WTC11 (cell line): ENCODE data around the gene UBR4. TPM values are rescaled to one million over a fixed set of nuclear protein-coding genes. Genes with fewer than 3 reads are reported as not detected.

ENCODE experiments used
- ATAC-seq: fragments of 200-7000 bp; cut with Tn5 transposase; 2 replicates; pipeline ENCODE4 v1.10.0; 2021; ENCODE audit warnings: mild to moderate bottlenecking, moderate library complexity
- CTCF ChIA-PET: fragments of 300-600 bp; sonication (Branson Sonifier 250); formaldehyde crosslinking; loops from one replicate; lab custom pipeline; 2021; ENCODE audit warnings: antibody characterized with exemption; lab: Charles Lee
- POLR2A ChIA-PET: fragments of 350-600 bp; sonication (Branson Sonifier 250); formaldehyde crosslinking; loops from one replicate; lab custom pipeline; 2021; ENCODE audit warnings: antibody characterized with exemption; lab: Charles Lee
- DNase-seq: peaks from one replicate; pipeline ENCODE4 v3.0.0; 2021; ENCODE audit warnings: low spot score
- H3K27ac Mint-ChIP-seq: 2 replicates; pipeline ENCODE4 v1.8.0; 2021; ENCODE audit warnings: mixed read lengths
- H3K27me3 Mint-ChIP-seq: 2 replicates; pipeline ENCODE4 v1.8.0; 2021; ENCODE audit warnings: low read depth, mild to moderate bottlenecking, moderate library complexity, mixed read lengths
- H3K36me3 Mint-ChIP-seq: 2 replicates; pipeline ENCODE4 v1.8.0; 2021; ENCODE audit warnings: mixed read lengths
- H3K4me1 Mint-ChIP-seq: 2 replicates; pipeline ENCODE4 v1.8.0; 2022; ENCODE audit warnings: mixed read lengths
- H3K4me3 Mint-ChIP-seq: 2 replicates; pipeline ENCODE4 v1.8.0; 2021; ENCODE audit warnings: mild to moderate bottlenecking, moderate library complexity, mixed read lengths
- H3K9me3 Mint-ChIP-seq: 2 replicates; pipeline ENCODE4 v1.8.0; 2021; ENCODE audit warnings: mixed read lengths
- ATF6 ChIP-seq: sonication (generic); formaldehyde crosslinking; IDR thresholded peaks from 2 replicates; pipeline ENCODE4 v1.8.1; 2023; ENCODE audit warnings: mild to moderate bottlenecking, missing genetic modification reagents
- FOXJ3 ChIP-seq: sonication (generic); formaldehyde crosslinking; IDR thresholded peaks from 2 replicates; pipeline ENCODE4 v1.9.0; 2021; ENCODE audit warnings: missing genetic modification reagents, mild to moderate bottlenecking, borderline replicate concordance
- FOXK1 ChIP-seq: sonication (generic); formaldehyde crosslinking; IDR thresholded peaks from 2 replicates; pipeline ENCODE4 v1.8.0; 2022; ENCODE audit warnings: mild to moderate bottlenecking, moderate library complexity, missing genetic modification reagents
- GABPB1 ChIP-seq: sonication (generic); formaldehyde crosslinking; IDR thresholded peaks from 2 replicates; pipeline ENCODE4 v1.8.1; 2023; ENCODE audit warnings: mild to moderate bottlenecking, missing genetic modification reagents
- IRF2 ChIP-seq: sonication (generic); formaldehyde crosslinking; IDR thresholded peaks from 2 replicates; pipeline ENCODE4 v1.8.0; 2022; ENCODE audit warnings: low read depth, missing genetic modification reagents, borderline replicate concordance
- JAZF1 ChIP-seq: fragments of 250-450 bp; sonication (Bioruptor Pico); IDR thresholded peaks from 2 replicates; pipeline ENCODE4 v1.9.0; 2021; ENCODE audit warnings: moderate library complexity, mild to moderate bottlenecking, inconsistent platforms
- MAX ChIP-seq: sonication (generic); formaldehyde crosslinking; IDR thresholded peaks from 2 replicates; pipeline ENCODE4 v1.8.0; 2022; ENCODE audit warnings: mild to moderate bottlenecking, missing genetic modification reagents
- NFATC4 ChIP-seq: fragments of 250-450 bp; sonication (Bioruptor Pico); IDR thresholded peaks from 2 replicates; pipeline ENCODE4 v1.9.0; 2021; ENCODE audit warnings: mild to moderate bottlenecking
- NR3C1 ChIP-seq: sonication (generic); formaldehyde crosslinking; conservative IDR thresholded peaks from 2 replicates; pipeline ENCODE4 v1.8.1; 2023; ENCODE audit warnings: low read depth, mild to moderate bottlenecking, missing genetic modification reagents
- PRRX2 ChIP-seq: fragments of 250-450 bp; sonication (Bioruptor Pico); IDR thresholded peaks from 2 replicates; pipeline ENCODE4 v1.8.0; 2021; ENCODE audit warnings: mild to moderate bottlenecking
- RELA ChIP-seq: sonication (generic); formaldehyde crosslinking; IDR thresholded peaks from 2 replicates; pipeline ENCODE4 v1.8.1; 2022; ENCODE audit warnings: missing genetic modification reagents, mild to moderate bottlenecking, borderline replicate concordance
- RORB ChIP-seq: fragments of 250-450 bp; sonication (Bioruptor Pico); IDR thresholded peaks from 2 replicates; pipeline ENCODE4 v1.9.0; 2021; ENCODE audit warnings: mild to moderate bottlenecking
- SOX15 ChIP-seq: fragments of 250-450 bp; sonication (Bioruptor Pico); IDR thresholded peaks from 2 replicates; pipeline ENCODE4 v1.9.0; 2021; ENCODE audit warnings: mild to moderate bottlenecking
- TCF7 ChIP-seq: sonication (generic); formaldehyde crosslinking; IDR thresholded peaks from 2 replicates; pipeline ENCODE4 v1.8.0; 2022; ENCODE audit warnings: mild to moderate bottlenecking, low read depth, missing genetic modification reagents, moderate library complexity
- TP53 ChIP-seq: sonication (generic); formaldehyde crosslinking; IDR thresholded peaks from 2 replicates; pipeline ENCODE4 v1.8.1; 2023; ENCODE audit warnings: mild to moderate bottlenecking, missing genetic modification reagents
- ZBTB43 ChIP-seq: sonication (generic); formaldehyde crosslinking; IDR thresholded peaks from 2 replicates; pipeline ENCODE4 v1.8.1; 2023; ENCODE audit warnings: mild to moderate bottlenecking, missing genetic modification reagents
- ZNF121 ChIP-seq: sonication (generic); formaldehyde crosslinking; IDR thresholded peaks from 2 replicates; pipeline ENCODE4 v1.8.0; 2023; ENCODE audit warnings: missing genetic modification reagents
- ZNF232 ChIP-seq: sonication (generic); formaldehyde crosslinking; IDR thresholded peaks from 2 replicates; pipeline ENCODE4 v1.8.0; 2022; ENCODE audit warnings: mild to moderate bottlenecking, missing genetic modification reagents
- ZNF396 ChIP-seq: fragments of 250-450 bp; sonication (Bioruptor Pico); IDR thresholded peaks from 2 replicates; pipeline ENCODE4 v1.8.0; 2021; ENCODE audit warnings: mild to moderate bottlenecking, moderate library complexity, borderline replicate concordance
- ZNF416 ChIP-seq: fragments of 250-450 bp; sonication (Bioruptor Pico); IDR thresholded peaks from 2 replicates; pipeline ENCODE4 v1.9.0; 2021; ENCODE audit warnings: mild to moderate bottlenecking, inconsistent platforms
- ZNF671 ChIP-seq: fragments of 250-450 bp; sonication (Bioruptor Pico); IDR thresholded peaks from 2 replicates; pipeline ENCODE4 v1.8.0; 2021; ENCODE audit warnings: mild to moderate bottlenecking
- ZSCAN18 ChIP-seq: fragments of 250-450 bp; sonication (Bioruptor Pico); IDR thresholded peaks from 2 replicates; pipeline ENCODE4 v2.1.2; 2022; ENCODE audit warnings: mild to moderate bottlenecking, moderate library complexity
- total RNA-seq: library from RNA; stranded (reverse); gene quantifications from 3 replicates; pipeline ENCODE4 v1.2.3, GENCODE V29; 2021

UBR4 gene
- total RNA-seq, 1 experiment from 2014 or later = 179 TPM

- ATAC-seq (no peak), DNase-seq (no peak)
- ChIA-PET POLR2A (no interaction called here), CTCF (no interaction called here)
- H3K4me1 Mint-ChIP-seq = no peaks in the 10 kb centered on the region
- H3K27ac Mint-ChIP-seq = no peak overlapping the region
- TF ChIP-seq RELA (CRISPR knock-in tag) = no peak
- TF ChIP-seq ZNF121 = no peak
- TF ChIP-seq ZNF671 (CRISPR knock-in tag) = no peak
- TF ChIP-seq MAX = no peak
- no peak for TF ChIP-seq NR3C1
- no peak for TF ChIP-seq ATF6 (CRISPR knock-in tag)
- TF ChIP-seq ZNF232 = no peak
- no peak for TF ChIP-seq JAZF1
- no peak for TF ChIP-seq TP53
- no peak for TF ChIP-seq GABPB1 (CRISPR knock-in tag)
- no peak for TF ChIP-seq FOXJ3 (CRISPR knock-in tag)
- no peak for TF ChIP-seq ZNF416
- no peak for TF ChIP-seq RORB (CRISPR knock-in tag)
- no peak for TF ChIP-seq FOXK1 (CRISPR knock-in tag)
- no peaks in the 10 kb centered on the region for H3K9me3 Mint-ChIP-seq
- H3K36me3 Mint-ChIP-seq = peaks cover 94% of the 10 kb centered on the region
- no peak overlapping the region for H3K4me3 Mint-ChIP-seq
- H3K27me3 Mint-ChIP-seq = no peaks in the 10 kb centered on the region
These were observed 52.4 kb downstream of the UBR4 start for GRCh38 chr1:19157653-19158052.

GRCh38 chr1:19156676-19157075 lies 53.4 kb downstream of the UBR4 start:
- POLR2A ChIA-PET = no interaction called here
- no peaks in the 10 kb centered on the region for H3K4me1 Mint-ChIP-seq
- TF ChIP-seq RELA (CRISPR knock-in tag) = no peak
- no peak for TF ChIP-seq ZNF396 (CRISPR knock-in tag)
- TF ChIP-seq IRF2 (CRISPR knock-in tag) = no peak
- TF ChIP-seq NFATC4 (CRISPR knock-in tag) = no peak
- no peak for TF ChIP-seq FOXK1 (CRISPR knock-in tag)
- no peak for TF ChIP-seq NR3C1
- no peak for TF ChIP-seq PRRX2 (CRISPR knock-in tag)
- TF ChIP-seq JAZF1 = no peak
- TF ChIP-seq ZBTB43 (CRISPR knock-in tag) = no peak
- TF ChIP-seq ZNF416 = no peak
- TF ChIP-seq, all 79 proteins: peak for 0
- no peak for DNase-seq
- no peaks in the 10 kb centered on the region for H3K27me3 Mint-ChIP-seq
- no peaks in the 10 kb centered on the region for H3K9me3 Mint-ChIP-seq
- no peak for ATAC-seq
- H3K4me3 Mint-ChIP-seq = no peak overlapping the region
- no peak overlapping the region for H3K27ac Mint-ChIP-seq
- CTCF ChIA-PET = interaction anchor here (1.2 kb wide), 1 partner anchor 23 kb away, joined by 3 read pairs; no protein-coding TSS in a partner anchor
- H3K36me3 Mint-ChIP-seq = peaks cover 95% of the 10 kb centered on the region

GRCh38 chr1:19154876-19155275 lies 55.2 kb downstream of the UBR4 start:
- Mint-ChIP-seq H3K9me3 (no peaks in the 10 kb centered on the region), H3K27ac (no peak overlapping the region), H3K4me1 (no peaks in the 10 kb centered on the region), H3K4me3 (no peak overlapping the region), H3K36me3 (peaks cover 95% of the 10 kb centered on the region), H3K27me3 (no peaks in the 10 kb centered on the region)
- DNase-seq (no peak), ATAC-seq (no peak)
- TF ChIP-seq TCF7 (no peak), NFATC4 (CRISPR knock-in tag) (no peak), SOX15 (no peak), ZNF121 (no peak), ZNF232 (no peak), ZSCAN18 (CRISPR knock-in tag) (no peak)
- ChIA-PET POLR2A (no interaction called here), CTCF (no interaction called here)
